ENCODE results near the gene ATP8A1. TPM values are rescaled to one million over a fixed set of nuclear protein-coding genes. Genes with fewer than 3 reads are reported as not detected.

Gene ATP8A1
- total and polyA plus RNA-seq, 2 of the 4 experiments (the other 2 are of a cell fraction), result 0.12 to 0.36 TPM

- Histone ChIP-seq H4K91ac (ENCODE audit: insufficient read depth, low read depth, low read length) (no peak overlapping the region), H2BK15ac (ENCODE audit: low read depth, low read length) (no peak overlapping the region), H3K9me3 (ENCODE audit: control insufficient read depth, insufficient read depth, low read length) (no peaks in the 10 kb centered on the region), H3K4me1 (ENCODE audit: control insufficient read depth, insufficient read depth, low read length) (no peaks in the 10 kb centered on the region), H2AK5ac (ENCODE audit: low read depth, low read length) (no peak overlapping the region), H3K9ac (ENCODE audit: low read depth, low read length) (no peak overlapping the region), H4K5ac (ENCODE audit: low read depth, low read length) (no peak overlapping the region), H4K8ac (ENCODE audit: low read depth in 2 of 2, low read length in 2 of 2) (no peak overlapping the region), H3K23ac (ENCODE audit: low read depth, low read length) (no peak overlapping the region), H3K27ac (ENCODE audit: insufficient read depth, low read length) (no peak overlapping the region), H3K18ac (ENCODE audit: low read depth, low read length) (no peak overlapping the region), H2BK120ac (ENCODE audit: low read depth, low read length) (no peak overlapping the region), H2AK9ac (replicated peaks; ENCODE audit: low read depth, low read length, poor library complexity) (no peak overlapping the region), H3K36me3 (ENCODE audit: control insufficient read depth, insufficient read depth, low read length) (no peaks in the 10 kb centered on the region), H2BK20ac (ENCODE audit: low read depth, low read length) (no peak overlapping the region), H3K4ac (ENCODE audit: low read depth, low read length) (no peak overlapping the region), H4K20me1 (ENCODE audit: insufficient read depth, low read length) (no peaks in the 10 kb centered on the region), H3K4me2 (ENCODE audit: low read depth, low read length) (no peak overlapping the region), H3K56ac (ENCODE audit: extremely low read depth, insufficient read depth, low read length) (no peak overlapping the region), H2BK5ac (ENCODE audit: low read depth, low read length, poor library complexity, severe bottlenecking) (no peak overlapping the region), H3K4me3 (ENCODE audit: insufficient read depth, low read depth, low read length) (no peak overlapping the region), H3K9me1 (ENCODE audit: insufficient read depth, low read length) (no peaks in the 10 kb centered on the region), H3K27me3 (ENCODE audit: control insufficient read depth, insufficient read depth, low read length) (no peaks in the 10 kb centered on the region), H2AFZ (replicated peaks; ENCODE audit: low read length, poor library complexity) (no peak overlapping the region), H3K79me1 (ENCODE audit: low read depth in 1 of 2, low read length in 2 of 2) (no peaks in the 10 kb centered on the region), H3K14ac (replicated peaks; ENCODE audit: low read depth, low read length) (no peak overlapping the region)
- no TSS peak for BruUV-seq (replicated peaks)
- intact Hi-C loops (cut with micrococcal nuclease), result no loop called here
- in situ Hi-C loops (cut with MboI; ENCODE audit: low sequenced_read_pairs), result no loop called here
- no peak for ATAC-seq (ENCODE audit: low read depth)
- DNase-seq, result no peak
- ChIA-PET POLR2A (ENCODE audit: unreplicated experiment) (no interaction called here), CTCF (interaction anchor here (0.6 kb wide), 1 partner anchor 10 kb away, joined by 4 read pairs; no protein-coding TSS in a partner anchor)
- dilution Hi-C loops (cut with HindIII; ENCODE audit: low sequenced_read_pairs, unreplicated experiment), result no loop called here
- no CpG with 5 or more reads among the region's 1 CpG for WGBS, 2 experiments (ENCODE audit: extremely low coverage in 2 of 2, insufficient read length in 1 of 2)
- TF ChIP-seq RAD21 (IDR thresholded peaks at IDR 0.05; ENCODE audit: low read length) (no peak), USF2 (IDR thresholded peaks at IDR 0.05; ENCODE audit: low read depth, low read length) (no peak), SMC3 (IDR thresholded peaks at IDR 0.05; ENCODE audit: low read depth, low read length) (no peak), CEBPB (IDR thresholded peaks at IDR 0.05; ENCODE audit: low read depth, low read length) (no peak), ELK1 (IDR thresholded peaks at IDR 0.05; ENCODE audit: borderline replicate concordance, low read depth, low read length) (no peak), MAZ (IDR thresholded peaks at IDR 0.05; ENCODE audit: borderline replicate concordance, low read depth, low read length) (no peak), MAFK (IDR thresholded peaks at IDR 0.05; ENCODE audit: low read depth, low read length) (no peak), FOS (IDR thresholded peaks at IDR 0.05; ENCODE audit: low read depth, low read length) (no peak)
These were observed 203.3 kb downstream of the ATP8A1 start for GRCh38 chr4:42453612-42454011.

Data from IMR-90 (cell line).